Spleen (tissue), 11 donors: Measurements from ENCODE around the gene UQCC2. TPM values are rescaled to one million over a fixed set of nuclear protein-coding genes. Genes with fewer than 3 reads are reported as not detected.

Experiments
- DNase-seq: peaks from one replicate; pipeline ENCODE4 v3.0.0-alpha.2; 2020
- H3K27ac ChIP-seq, 8 donors: fragments of 200-600 bp; sonication (generic) in 7 of 8; 1 replicate in 4 of 8; 2 replicates in 4 of 8; pipeline versions ENCODE4 v1.5.0 to v1.8.0; 2016 to 2021; ENCODE audit warnings: inconsistent platforms in 4 of 8, mild to moderate bottlenecking in 4 of 8, moderate library complexity in 1 of 8
- H3K27me3 ChIP-seq, 7 donors: fragments of 200-600 bp; sonication (generic) in 6 of 7; replicated peaks in 1 of 7; 1 replicate in 4 of 7; 2 replicates in 3 of 7; pipeline versions ENCODE4 v1.5.0 to v1.8.0; 2016 to 2021; ENCODE audit warnings: inconsistent platforms in 3 of 7, mild to moderate bottlenecking in 1 of 7
- H3K36me3 ChIP-seq, 6 donors: fragments of 200-600 bp; sonication (generic) in 5 of 6; 1 replicate in 4 of 6; 2 replicates in 2 of 6; pipeline versions ENCODE4 v1.5.0 to v1.8.0; 2016 to 2021; ENCODE audit warnings: inconsistent platforms in 2 of 6
- H3K4me1 ChIP-seq, 6 donors: fragments of 200-600 bp; sonication (generic) in 5 of 6; 1 replicate in 3 of 6; 2 replicates in 3 of 6; pipeline versions ENCODE4 v1.5.0 to v1.8.0; 2016 to 2021; ENCODE audit warnings: inconsistent platforms in 3 of 6
- H3K4me3 ChIP-seq, 8 donors: fragments of 200-600 bp; sonication (generic) in 7 of 8; 1 replicate in 4 of 8; 2 replicates in 4 of 8; pipeline versions ENCODE4 v1.5.0 to v1.8.0; 2016 to 2021; ENCODE audit warnings: inconsistent platforms in 4 of 8, mild to moderate bottlenecking in 4 of 8, moderate library complexity in 2 of 8
- H3K9me3 ChIP-seq, 8 donors: fragments of 200-600 bp; sonication (generic) in 7 of 8; 1 replicate in 4 of 8; 2 replicates in 4 of 8; pipeline versions ENCODE4 v1.5.0 to v1.8.0; 2016 to 2021; ENCODE audit warnings: inconsistent platforms in 4 of 8
- CTCF ChIP-seq, 11 experiments: fragments of 200-600 bp in 7 of 11; fragments of 450-650 bp in 4 of 11; sonication (generic) in 4 of 11; IDR thresholded peaks in 8 of 11; conservative IDR thresholded peaks in 3 of 11; 1 replicate in 7 of 11; 2 replicates in 4 of 11; pipeline versions ENCODE4 v1.4.0 to v1.8.0; 2016 to 2021; ENCODE audit warnings: antibody characterized with exemption in 11 of 11, inconsistent platforms in 4 of 11, mild to moderate bottlenecking in 1 of 11
- POLR2A ChIP-seq, 3 donors: fragments of 450-650 bp; IDR thresholded peaks; one replicate each; pipeline ENCODE4 v1.5.1; 2017; ENCODE audit warnings: antibody characterized with exemption in 3 of 3, mild to moderate bottlenecking in 1 of 3
- POLR2AphosphoS5 ChIP-seq, 3 donors: sonication (generic); formaldehyde crosslinking; IDR thresholded peaks; one replicate each; pipeline ENCODE4 v1.5.1; 2017; ENCODE audit warnings: antibody characterized with exemption in 3 of 3
- WGBS, 5 donors: extraction: QIAGEN DNeasy Blood & Tissue Kit in 3 of 5; methylation state at CpG; one replicate each; pipeline versions ENCODE4 v1.1.5 to v1.1.7; 2013 to 2018; 5-methylcytosine and 5-hydroxymethylcytosine counted together
- intact Hi-C: fragments of 100-400 bp; cut with DNase I; formaldehyde crosslinking; loops from one replicate; pipeline ENCODE4 v1.15.0; 2023; ENCODE audit warnings: low total_unique reads
- polyA plus RNA-seq, 3 donors: library from polyadenylated mRNA; stranded (reverse); fragments of 200-250 nt; gene quantifications; one replicate each; pipeline ENCODE4 v1.2.1, GENCODE V29; 2013
- total RNA-seq, 7 donors: library from RNA; depleted of rRNA in 3 of 7; stranded (reverse); fragments of >200 nt in 3 of 7; fragmentation: NEBNext Ultra II Directional in 4 of 7; extraction: Animal tissue kit (Norgen Biotek cat#: 25700) in 4 of 7; gene quantifications; one replicate each; pipeline versions ENCODE4 v1.1.0 to v1.2.1, GENCODE V29; 2016 to 2021
- donor health status: healthy with polysubstance abuse.
- donor health status: DM: no; HTN: no; CAD: no; lungs with moderate emphysema.
- donor health status: DM: no; HTN: no; CAD: no.
- donor health status: Bipolar disorder and iron deficiency.
- donor health status: healthy.
- donor health status: DM: no; HTN: no; CAD: no.
- donor health status: DM: yes; HTN: yes; CAD: no.

Gene UQCC2
- total and polyA plus RNA-seq, 10 donors: 8.7 to 77.0 (median 34.1) TPM

GRCh38 chr6:33752646-33753015 lies 41.1 kb upstream of the UQCC2 start:
- TF ChIP-seq POLR2AphosphoS5 (IDR thresholded peaks at IDR 0.05): no peak
- TF ChIP-seq CTCF (IDR thresholded peaks at IDR 0.05 in 8 of 11, conservative IDR thresholded peaks at IDR 0.05 in 3 of 11): no peak
- no peak for TF ChIP-seq POLR2A (IDR thresholded peaks at IDR 0.05)
- no peaks in the 10 kb centered on the region for H3K36me3 ChIP-seq
- peaks cover 0 to 6% (median 0%) of the 10 kb centered on the region in 7 donors for H3K27me3 ChIP-seq
- peaks cover 0 to 5% (median under 1%) of the 10 kb centered on the region in 6 donors for H3K4me1 ChIP-seq
- no peak for DNase-seq
- no peaks in the 10 kb centered on the region for H3K9me3 ChIP-seq
- no peak overlapping the region for H3K4me3 ChIP-seq
- WGBS, 5 donors: 85 to 96% (median 95%) methylated on average over 1 of the region's 1 CpG
- no peak overlapping the region for H3K27ac ChIP-seq
- intact Hi-C loops: no loop called here

- Histone ChIP-seq H3K36me3 (no peaks in the 10 kb centered on the region), H3K27me3 (peaks cover 0 to 6% (median 0%) of the 10 kb centered on the region in 7 donors), H3K27ac (peak overlapping the region in 3 of 8 donors; percentile 6 to 58 (median 38)), H3K9me3 (no peaks in the 10 kb centered on the region), H3K4me1 (peaks cover 0 to 11% (median 2%) of the 10 kb centered on the region in 6 donors), H3K4me3 (no peak overlapping the region)
- DNase-seq: no peak
- intact Hi-C loops: no loop called here
- WGBS, 5 donors: 70 to 78% (median 75%) methylated on average over 10 to 15 of the region's 15 CpGs
- TF ChIP-seq POLR2AphosphoS5 (IDR thresholded peaks at IDR 0.05): no peak
Measured at GRCh38 chr6:33751771-33752645, 40.5 kb upstream of the UQCC2 start.

- TF ChIP-seq POLR2AphosphoS5 (IDR thresholded peaks at IDR 0.05) (peak in 2 of 3 donors; percentile 49 to 59), POLR2A (IDR thresholded peaks at IDR 0.05) (no peak), CTCF (IDR thresholded peaks at IDR 0.05 in 8 of 11, conservative IDR thresholded peaks at IDR 0.05 in 3 of 11) (no peak)
- WGBS, 5 donors: 37 to 72% (median 55%) methylated on average over 11 of the region's 11 CpGs
- intact Hi-C loops: no loop called here
Measured at GRCh38 chr6:33750244-33750991, 38.9 kb upstream of the UQCC2 start.

GRCh38 chr6:33749401-33749800 lies 37.9 kb upstream of the UQCC2 start:
- H3K4me1 ChIP-seq: peaks cover 0 to 19% (median 8%) of the 10 kb centered on the region in 6 donors
- DNase-seq: no peak
- no peaks in the 10 kb centered on the region for H3K9me3 ChIP-seq
- no peak overlapping the region for H3K27ac ChIP-seq
- TF ChIP-seq POLR2AphosphoS5 (IDR thresholded peaks at IDR 0.05): no peak
- intact Hi-C loops: no loop called here
- peaks cover 0 to 13% (median 0%) of the 10 kb centered on the region in 7 donors for H3K27me3 ChIP-seq
- no peak overlapping the region for H3K4me3 ChIP-seq
- H3K36me3 ChIP-seq: no peaks in the 10 kb centered on the region
- WGBS, 5 donors: 70 to 88% (median 82%) methylated on average over 6 to 7 of the region's 7 CpGs

More at GRCh38 chr6:33750244-33750991, 38.9 kb upstream of the UQCC2 start:
- peak overlapping the region in 5 of 8 donors; percentile 33 to 63 (median 48) for H3K27ac ChIP-seq
- H3K27me3 ChIP-seq: peaks cover 0 to 13% (median 0%) of the 10 kb centered on the region in 7 donors
- H3K4me1 ChIP-seq: peaks cover 0 to 11% (median 3%) of the 10 kb centered on the region in 6 donors
- H3K36me3 ChIP-seq: no peaks in the 10 kb centered on the region
- no peak overlapping the region for H3K4me3 ChIP-seq
- DNase-seq: no peak
- no peaks in the 10 kb centered on the region for H3K9me3 ChIP-seq
